ENCODE data around the gene TMEM190. TPM values are rescaled to one million over a fixed set of nuclear protein-coding genes. Genes with fewer than 3 reads are reported as not detected.

TMEM190 gene
- total RNA-seq (2013; cell fraction: nucleolus; rRNA removed), result not detected in 2 replicates
- total RNA-seq (2014; rRNA removed) (not detected in 2 replicates), total RNA-seq (2014; rRNA removed; fragmentation: Illumina TruSeq; extraction: Trizol) (not detected in 2 replicates), total RNA-seq (2021) (not detected in 2 replicates), polyA plus RNA-seq (2011; rRNA removed) (not detected in 2 replicates), polyA plus RNA-seq (2014; fragmentation: Illumina TruSeq; extraction: Trizol) (not detected in 2 replicates), polyA plus RNA-seq (2014; fragmentation: Nextera tagmentation; extraction: Ambion mirVana) (not detected), polyA plus RNA-seq (2014; rRNA removed) (not detected in 2 replicates), polyA plus RNA-seq (2016; fragmentation: Nextera tagmentation; extraction: Ambion mirVana) (not detected), polyA minus RNA-seq (2011; rRNA and poly(A)+ RNA removed) (not detected in 2 replicates), Bru-seq, nascent RNA (not detected), BruChase-seq, experiment 1, labeled RNA remaining after a 6-hour chase (not detected), BruChase-seq, experiment 2, labeled RNA remaining after a 2-hour chase (not detected)
- not detected for polyA plus RNA-seq (2011; ENCODE audit: low read depth)
- polyA plus RNA-seq (2011; cell fraction: cytosol; rRNA removed), result not detected in 2 replicates
- not detected in 2 replicates for polyA plus RNA-seq (2011; cell fraction: nucleus; rRNA removed)
- polyA plus RNA-seq (2012), result not detected in 2 replicates
- polyA minus RNA-seq (2011; cell fraction: cytosol; rRNA and poly(A)+ RNA removed), result not detected in 2 replicates
- polyA minus RNA-seq (2011; cell fraction: nucleus; rRNA and poly(A)+ RNA removed), result not detected in 2 replicates
- long read RNA-seq, experiment 1, result 0 reads
- long read RNA-seq, experiment 2, result 0 reads

GRCh38 chr19:55376241-55376933 is at the start of gene TMEM190:
Gene TMEM190 (plus strand): TSS chr19:55376826. CDS start chr19:55376854, 28 bp downstream.
- H3K27me3 ChIP-seq (replicated peaks in 1 of 2; ENCODE audit: control insufficient read depth in 2 of 2, insufficient read depth in 2 of 2, low read length in 1 of 2), result no peaks in the 10 kb centered on the region

More at GRCh38 chr19:55376241-55376933, at the start of gene TMEM190:
- BruUV-seq (replicated peaks), result no TSS peak
- Histone ChIP-seq H3K9me3 (replicated peaks; ENCODE audit: control insufficient read depth, insufficient read depth, low read length) (no peaks in the 10 kb centered on the region), H3K4me2 (ENCODE audit: control insufficient read depth, insufficient read depth) (no peak within 1 kb of the TSS), H3K4me1 (ENCODE audit: control insufficient read depth, insufficient read depth, low read length) (no peaks in the 10 kb centered on the region), H3K79me2 (ENCODE audit: control insufficient read depth, insufficient read depth, low read length) (no peaks in the 10 kb centered on the region), H3K27ac (ENCODE audit: control insufficient read depth, insufficient read depth) (no peak within 1 kb of the TSS), H2AFZ (ENCODE audit: control insufficient read depth, low read depth, low read length) (no peak within 1 kb of the TSS), H3K4me3 (no peak within 1 kb of the TSS), H3K9ac (ENCODE audit: control insufficient read depth, insufficient read depth, low read length) (no peak within 1 kb of the TSS), H4K20me1 (ENCODE audit: control insufficient read depth, insufficient read depth) (no peaks in the 10 kb centered on the region), H3K36me3 (ENCODE audit: control insufficient read depth in 2 of 2, insufficient read depth in 2 of 2, low read length in 1 of 2) (no peaks in the 10 kb centered on the region)
- TF ChIP-seq ZNF384 (IDR thresholded peaks at IDR 0.05; ENCODE audit: borderline replicate concordance, low read depth, low read length), result no peak
- no peak for TF ChIP-seq IKZF2 (IDR thresholded peaks at IDR 0.05)
- TF ChIP-seq, protein P1, sequence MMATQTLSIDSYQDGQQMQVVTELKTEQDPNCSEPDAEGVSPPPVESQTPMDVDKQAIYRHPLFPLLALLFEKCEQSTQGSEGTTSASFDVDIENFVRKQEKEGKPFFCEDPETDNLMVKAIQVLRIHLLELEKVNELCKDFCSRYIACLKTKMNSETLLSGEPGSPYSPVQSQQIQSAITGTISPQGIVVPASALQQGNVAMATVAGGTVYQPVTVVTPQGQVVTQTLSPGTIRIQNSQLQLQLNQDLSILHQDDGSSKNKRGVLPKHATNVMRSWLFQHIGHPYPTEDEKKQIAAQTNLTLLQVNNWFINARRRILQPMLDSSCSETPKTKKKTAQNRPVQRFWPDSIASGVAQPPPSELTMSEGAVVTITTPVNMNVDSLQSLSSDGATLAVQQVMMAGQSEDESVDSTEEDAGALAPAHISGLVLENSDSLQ (IDR thresholded peaks at IDR 0.05), result no peak
- no peak for TF ChIP-seq IKZF1 (conservative IDR thresholded peaks at IDR 0.05)
- no peak for TF ChIP-seq MAX (IDR thresholded peaks at IDR 0.05; ENCODE audit: low read depth, low read length)
- TF ChIP-seq FOXM1 (IDR thresholded peaks at IDR 0.05; ENCODE audit: low read depth, low read length), result no peak
- TF ChIP-seq EED (IDR thresholded peaks at IDR 0.05; ENCODE audit: low read depth), result no peak
- TF ChIP-seq FOXK2 (IDR thresholded peaks at IDR 0.05), result no peak
- TF ChIP-seq BCLAF1 (IDR thresholded peaks at IDR 0.05), result no peak
- no peak for TF ChIP-seq TCF7 (IDR thresholded peaks at IDR 0.05; ENCODE audit: borderline replicate concordance)
- no peak for TF ChIP-seq BHLHE40 (IDR thresholded peaks at IDR 0.05; ENCODE audit: borderline replicate concordance in 1 of 2, low read depth in 2 of 2, low read length in 1 of 2)
- TF ChIP-seq, protein P2, sequence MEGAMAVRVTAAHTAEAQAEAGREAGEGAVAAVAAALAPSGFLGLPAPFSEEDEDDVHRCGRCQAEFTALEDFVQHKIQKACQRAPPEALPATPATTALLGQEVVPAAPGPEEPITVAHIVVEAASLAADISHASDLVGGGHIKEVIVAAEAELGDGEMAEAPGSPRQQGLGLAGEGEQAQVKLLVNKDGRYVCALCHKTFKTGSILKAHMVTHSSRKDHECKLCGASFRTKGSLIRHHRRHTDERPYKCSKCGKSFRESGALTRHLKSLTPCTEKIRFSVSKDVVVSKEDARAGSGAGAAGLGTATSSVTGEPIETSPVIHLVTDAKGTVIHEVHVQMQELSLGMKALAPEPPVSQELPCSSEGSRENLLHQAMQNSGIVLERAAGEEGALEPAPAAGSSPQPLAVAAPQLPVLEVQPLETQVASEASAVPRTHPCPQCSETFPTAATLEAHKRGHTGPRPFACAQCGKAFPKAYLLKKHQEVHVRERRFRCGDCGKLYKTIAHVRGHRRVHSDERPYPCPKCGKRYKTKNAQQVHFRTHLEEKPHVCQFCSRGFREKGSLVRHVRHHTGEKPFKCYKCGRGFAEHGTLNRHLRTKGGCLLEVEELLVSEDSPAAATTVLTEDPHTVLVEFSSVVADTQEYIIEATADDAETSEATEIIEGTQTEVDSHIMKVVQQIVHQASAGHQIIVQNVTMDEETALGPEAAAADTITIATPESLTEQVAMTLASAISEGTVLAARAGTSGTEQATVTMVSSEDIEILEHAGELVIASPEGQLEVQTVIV (IDR thresholded peaks at IDR 0.05; ENCODE audit: borderline replicate concordance, partially characterized antibody), result no peak
- ATAC-seq (no peak), DNase-seq (ENCODE audit: low read depth, low spot score) (no peak), FAIRE-seq (no peak)
- ChIA-PET SMC1A (ENCODE audit: uncharacterized antibody, unreplicated experiment) (no interaction called here), POLR2A (no interaction called here), RAD21 (ENCODE audit: unreplicated experiment) (interaction anchor here (1.5 kb wide), 1 partner anchor 37 kb away, joined by 3 read pairs; the partner anchor contains the start of gene KMT5C), CTCF (no interaction called here)
- WGBS (ENCODE audit: insufficient coverage, insufficient replicate concordance, low lambda C conversion rate, missing lambda C conversion rate), result 38% methylated on average over 19 of the region's 21 CpGs
- in situ Hi-C loops (cut with MboI) (no loop called here), intact Hi-C loops (cut with micrococcal nuclease; ENCODE audit: unreplicated experiment) (no loop called here)

Data from GM12878 (cell line).